Measurements from ENCODE around the gene TEDC2. TPM values are rescaled to one million over a fixed set of nuclear protein-coding genes. Genes with fewer than 3 reads are reported as not detected.

TEDC2 gene
- total and polyA plus RNA-seq, 5 donors from 2014 or later: 0.41 to 1.4 (median 0.67) TPM; not detected in 2

DNA sequence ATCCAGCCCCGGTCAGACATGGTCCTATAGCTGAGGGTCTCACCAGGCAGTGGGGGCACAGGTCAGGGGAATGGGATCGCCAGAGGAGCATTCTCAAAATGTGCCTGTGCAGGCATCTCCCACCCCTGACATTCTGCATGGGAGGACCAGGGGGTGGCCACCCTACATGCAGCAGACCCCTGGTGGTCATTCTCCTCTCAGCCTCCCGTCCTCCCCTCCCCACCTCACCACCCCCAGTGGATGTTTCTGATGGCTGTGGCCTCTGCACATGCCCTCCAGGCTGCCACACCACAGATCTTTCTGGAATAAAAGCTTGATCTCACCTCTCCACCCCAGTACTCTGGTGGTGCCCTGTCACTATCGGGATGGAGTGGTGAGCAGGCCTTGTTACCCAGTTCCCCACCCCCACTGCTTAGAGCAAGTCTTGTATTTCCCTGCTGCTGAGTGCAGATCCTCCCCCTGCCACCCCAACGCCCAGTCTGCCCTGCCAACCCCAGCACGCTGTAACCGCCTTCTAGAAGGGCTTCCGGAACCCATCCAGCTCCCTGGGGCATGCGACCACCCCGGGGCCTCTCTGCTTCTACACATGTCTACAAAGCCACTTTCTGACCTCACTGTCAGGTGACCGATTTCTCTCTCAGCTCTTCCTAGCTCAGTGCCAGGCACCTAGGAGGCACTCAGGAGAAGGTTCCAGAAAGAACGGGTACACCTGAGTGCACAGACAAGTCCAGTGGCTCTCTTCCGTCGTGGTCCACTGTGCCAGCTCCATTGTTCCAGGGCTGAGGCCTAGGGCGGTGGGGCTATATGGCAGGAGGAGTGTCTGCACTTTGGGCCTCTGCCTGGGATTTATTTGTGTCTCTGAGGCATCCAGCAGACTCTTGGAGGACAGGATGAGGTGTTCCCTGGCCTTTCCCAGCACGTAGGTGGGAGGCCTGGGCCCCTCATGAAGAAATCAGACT, 24.3 kb downstream of the TEDC2 start:
- Mint-ChIP-seq H3K27ac (peak overlapping the region in 1 of 3 donors; percentile 42), H3K4me1 (peaks cover 4 to 16% (median 10%) of the 10 kb centered on the region in 4 donors), H3K27me3 (no peaks in the 10 kb centered on the region)

GRCh38 chr16:2484898-2485508, 25.1 kb downstream of the TEDC2 start:
- H3K9me3 ChIP-seq (ENCODE audit: control insufficient read depth in 2 of 2, low read length in 2 of 2): no peaks in the 10 kb centered on the region
- H3K4me3 ChIP-seq (ENCODE audit: low read depth, low read length): no peak overlapping the region
- Mint-ChIP-seq H3K9me3 (no peaks in the 10 kb centered on the region), H3K4me1 (peaks cover 4 to 16% (median 10%) of the 10 kb centered on the region in 4 donors), H3K27me3 (no peaks in the 10 kb centered on the region), H3K36me3 (no peaks in the 10 kb centered on the region), H3K27ac (no peak overlapping the region), H3K4me3 (no peak overlapping the region)
- H3K27ac ChIP-seq (ENCODE audit: insufficient read depth, low read length, poor library complexity, severe bottlenecking): no peak overlapping the region
- H3K4me1 ChIP-seq (ENCODE audit: control insufficient read depth, insufficient read depth, low read length, poor library complexity, severe bottlenecking): peaks cover 10% of the 10 kb centered on the region
- H3K27me3 ChIP-seq (ENCODE audit: control insufficient read depth, insufficient read depth, low read length): no peaks in the 10 kb centered on the region
- DNase-seq (no peak), ATAC-seq (ENCODE audit: low read depth in 2 of 2) (no peak)
- H3K36me3 ChIP-seq (ENCODE audit: control insufficient read depth, insufficient read depth, low read length): no peaks in the 10 kb centered on the region

More for the DNA sequence above, 24.3 kb downstream of the TEDC2 start:
- Histone ChIP-seq H3K4me1 (ENCODE audit: control insufficient read depth, insufficient read depth, low read length, poor library complexity, severe bottlenecking) (peaks cover 10% of the 10 kb centered on the region), H3K36me3 (ENCODE audit: control insufficient read depth, insufficient read depth, low read length) (no peaks in the 10 kb centered on the region), H3K9me3 (ENCODE audit: control insufficient read depth in 2 of 2, low read length in 2 of 2) (no peaks in the 10 kb centered on the region), H3K27me3 (ENCODE audit: control insufficient read depth, insufficient read depth, low read length) (no peaks in the 10 kb centered on the region), H3K27ac (ENCODE audit: insufficient read depth, low read length, poor library complexity, severe bottlenecking) (no peak overlapping the region), H3K4me3 (ENCODE audit: low read depth, low read length) (no peak overlapping the region)
- ATAC-seq (ENCODE audit: low read depth in 2 of 2): no peak
- H3K36me3 Mint-ChIP-seq: no peaks in the 10 kb centered on the region
- no peaks in the 10 kb centered on the region for H3K9me3 Mint-ChIP-seq
- H3K4me3 Mint-ChIP-seq: no peak overlapping the region
- DNase-seq: no peak

DNA sequence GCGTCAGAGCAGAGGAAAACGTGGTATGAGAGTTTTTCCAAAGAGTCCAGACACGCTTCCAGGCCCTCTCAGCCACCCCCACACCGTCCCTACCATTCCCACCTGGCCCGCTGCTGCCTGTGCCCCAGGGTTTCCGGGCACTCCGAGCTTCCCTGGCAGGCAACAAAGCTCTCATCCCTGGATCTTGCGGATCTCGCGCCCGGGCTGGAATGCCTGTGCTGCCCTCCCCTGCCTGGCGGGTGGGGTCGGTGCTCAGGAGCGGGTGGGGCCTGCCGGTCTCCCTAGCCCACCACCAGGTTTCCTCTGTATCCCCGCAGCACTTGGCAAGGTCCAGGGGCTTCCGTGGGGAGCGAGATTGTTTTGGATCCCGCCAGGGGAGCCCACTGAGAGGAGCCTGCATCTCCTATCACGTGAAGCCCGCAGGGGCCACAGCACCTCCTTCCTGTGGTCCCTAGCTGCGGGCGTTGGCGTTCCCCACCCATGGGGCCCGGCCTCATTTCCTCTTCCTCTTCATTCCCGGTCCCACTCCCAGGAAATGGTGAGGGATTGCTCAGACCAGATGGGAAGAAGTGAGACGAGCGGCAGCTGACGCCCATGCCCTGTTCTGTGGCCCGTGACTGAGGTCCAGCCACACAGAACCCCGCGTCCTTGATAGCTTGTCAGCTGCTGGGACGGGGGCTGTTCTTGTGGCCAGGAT, 26.1 kb downstream of the TEDC2 start:
- ATAC-seq (ENCODE audit: low read depth in 2 of 2): no peak
- Histone ChIP-seq H3K36me3 (ENCODE audit: control insufficient read depth, insufficient read depth, low read length) (no peaks in the 10 kb centered on the region), H3K4me3 (ENCODE audit: low read depth, low read length) (no peak overlapping the region), H3K9me3 (ENCODE audit: control insufficient read depth in 2 of 2, low read length in 2 of 2) (no peaks in the 10 kb centered on the region), H3K27me3 (ENCODE audit: control insufficient read depth, insufficient read depth, low read length) (no peaks in the 10 kb centered on the region), H3K4me1 (ENCODE audit: control insufficient read depth, insufficient read depth, low read length, poor library complexity, severe bottlenecking) (peaks cover 10% of the 10 kb centered on the region), H3K27ac (ENCODE audit: insufficient read depth, low read length, poor library complexity, severe bottlenecking) (no peak overlapping the region)
- Mint-ChIP-seq H3K4me1 (peaks cover 4 to 16% (median 10%) of the 10 kb centered on the region in 4 donors), H3K27ac (peak overlapping the region in 1 of 3 donors; percentile 43), H3K27me3 (no peaks in the 10 kb centered on the region), H3K4me3 (no peak overlapping the region), H3K9me3 (no peaks in the 10 kb centered on the region), H3K36me3 (no peaks in the 10 kb centered on the region)
- no peak for DNase-seq

GRCh38 chr16:2486645-2487516, 27.0 kb downstream of the TEDC2 start:
- Mint-ChIP-seq H3K4me3 (peak overlapping the region; percentile 2 to 86 (median 45)), H3K27ac (peak overlapping the region; percentile 78 to 93 (median 81))

DNA sequence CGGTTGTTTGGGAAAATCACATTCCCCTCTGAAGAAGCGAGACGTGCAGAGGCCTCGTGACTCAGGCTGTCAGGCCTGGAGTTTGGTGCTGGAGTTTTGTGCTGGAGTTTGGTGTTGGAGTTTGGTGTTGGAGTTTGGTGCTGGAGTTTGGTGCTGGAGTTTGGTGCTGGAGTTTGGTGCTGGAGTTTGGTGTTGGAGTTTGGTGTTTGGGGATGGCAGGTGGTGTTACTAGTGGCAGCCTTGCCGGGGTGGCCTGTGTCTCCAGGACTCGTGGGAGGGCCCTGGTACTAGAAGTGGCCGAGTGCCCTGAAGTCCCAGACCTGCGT, 27.6 kb downstream of the TEDC2 start:
- Mint-ChIP-seq H3K27me3 (no peaks in the 10 kb centered on the region), H3K4me1 (peaks cover 4 to 16% (median 9%) of the 10 kb centered on the region in 4 donors), H3K4me3 (peak overlapping the region; percentile 2 to 86 (median 41)), H3K9me3 (no peaks in the 10 kb centered on the region), H3K27ac (peak overlapping the region in 2 of 3 donors; percentile 81 to 93), H3K36me3 (no peaks in the 10 kb centered on the region)
- no peak overlapping the region for H3K4me3 ChIP-seq (ENCODE audit: low read depth, low read length)
- H3K4me1 ChIP-seq (ENCODE audit: control insufficient read depth, insufficient read depth, low read length, poor library complexity, severe bottlenecking): peaks cover 10% of the 10 kb centered on the region
- no peak overlapping the region for H3K27ac ChIP-seq (ENCODE audit: insufficient read depth, low read length, poor library complexity, severe bottlenecking)
- H3K36me3 ChIP-seq (ENCODE audit: control insufficient read depth, insufficient read depth, low read length): no peaks in the 10 kb centered on the region
- DNase-seq (no peak), ATAC-seq (ENCODE audit: low read depth in 2 of 2) (no peak)
- no peaks in the 10 kb centered on the region for H3K9me3 ChIP-seq (ENCODE audit: control insufficient read depth in 2 of 2, low read length in 2 of 2)
- no peaks in the 10 kb centered on the region for H3K27me3 ChIP-seq (ENCODE audit: control insufficient read depth, insufficient read depth, low read length)

More at GRCh38 chr16:2486645-2487516, 27.0 kb downstream of the TEDC2 start:
- Mint-ChIP-seq H3K27me3 (no peaks in the 10 kb centered on the region), H3K4me1 (peaks cover 4 to 16% (median 10%) of the 10 kb centered on the region in 4 donors), H3K9me3 (no peaks in the 10 kb centered on the region), H3K36me3 (no peaks in the 10 kb centered on the region)
- Histone ChIP-seq H3K9me3 (ENCODE audit: control insufficient read depth in 2 of 2, low read length in 2 of 2) (no peaks in the 10 kb centered on the region), H3K27ac (ENCODE audit: insufficient read depth, low read length, poor library complexity, severe bottlenecking) (no peak overlapping the region), H3K36me3 (ENCODE audit: control insufficient read depth, insufficient read depth, low read length) (no peaks in the 10 kb centered on the region), H3K27me3 (ENCODE audit: control insufficient read depth, insufficient read depth, low read length) (no peaks in the 10 kb centered on the region), H3K4me3 (ENCODE audit: low read depth, low read length) (no peak overlapping the region), H3K4me1 (ENCODE audit: control insufficient read depth, insufficient read depth, low read length, poor library complexity, severe bottlenecking) (peaks cover 10% of the 10 kb centered on the region)
- peak; percentile 64 to 89 (median 78) for DNase-seq
- peak; percentile 95 to 96 for ATAC-seq (ENCODE audit: low read depth in 2 of 2)

DNA sequence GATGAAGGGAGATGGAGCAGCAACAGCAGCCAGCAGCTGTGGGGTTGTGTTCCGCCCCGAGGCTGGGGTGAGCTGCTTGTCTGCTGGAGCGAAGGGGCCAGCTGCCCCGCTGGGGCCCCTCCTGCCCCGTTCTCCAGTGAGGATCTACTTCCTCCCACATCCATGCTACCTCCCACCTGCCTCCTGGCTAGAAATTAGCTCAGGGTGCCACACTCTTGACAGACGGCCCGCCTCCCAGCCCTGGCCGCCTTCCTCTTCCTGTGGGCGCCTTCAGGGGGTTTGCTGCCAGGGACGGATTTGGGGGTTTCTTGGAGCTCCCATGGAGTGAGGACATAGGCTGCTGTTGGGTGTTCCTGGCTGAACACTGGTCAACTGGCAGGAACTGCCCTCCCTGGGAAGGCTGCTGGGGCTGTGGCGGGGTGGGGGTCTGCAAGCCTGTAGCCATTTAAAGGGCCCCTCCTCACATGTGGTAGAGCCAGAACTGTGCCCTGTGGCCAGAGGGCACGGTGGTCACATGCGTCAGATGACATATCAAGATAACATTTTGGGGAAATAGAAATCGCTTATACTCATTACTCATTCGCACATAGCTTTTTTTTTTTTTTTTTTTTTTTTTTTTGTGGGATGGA, 28.1 kb downstream of the TEDC2 start:
- DNase-seq (no peak), ATAC-seq (ENCODE audit: low read depth in 2 of 2) (no peak)
- Histone ChIP-seq H3K4me3 (ENCODE audit: low read depth, low read length) (no peak overlapping the region), H3K27me3 (ENCODE audit: control insufficient read depth, insufficient read depth, low read length) (no peaks in the 10 kb centered on the region), H3K4me1 (ENCODE audit: control insufficient read depth, insufficient read depth, low read length, poor library complexity, severe bottlenecking) (peaks cover 10% of the 10 kb centered on the region), H3K9me3 (ENCODE audit: control insufficient read depth in 2 of 2, low read length in 2 of 2) (no peaks in the 10 kb centered on the region), H3K27ac (ENCODE audit: insufficient read depth, low read length, poor library complexity, severe bottlenecking) (no peak overlapping the region), H3K36me3 (ENCODE audit: control insufficient read depth, insufficient read depth, low read length) (no peaks in the 10 kb centered on the region)
- Mint-ChIP-seq H3K27me3 (no peaks in the 10 kb centered on the region), H3K36me3 (no peaks in the 10 kb centered on the region), H3K27ac (peak overlapping the region in 2 of 3 donors; percentile 63 to 81), H3K4me1 (peaks cover 4 to 16% (median 9%) of the 10 kb centered on the region in 4 donors), H3K9me3 (no peaks in the 10 kb centered on the region), H3K4me3 (no peak overlapping the region)
